Suprapubic skin (tissue), 4 donors: ENCODE data around the gene OR2C1. TPM values are rescaled to one million over a fixed set of nuclear protein-coding genes. Genes with fewer than 3 reads are reported as not detected.

Experiments
- DNase-seq, 2 donors: peaks; one replicate each; pipeline ENCODE4 v3.0.0-alpha.2; 2019; ENCODE audit warnings: low spot score in 2 of 2
- H3K27ac ChIP-seq: fragments of 200-600 bp; sonication (generic); one replicate; pipeline ENCODE4 v1.5.1; 2019
- H3K27me3 ChIP-seq: fragments of 200-600 bp; sonication (generic); one replicate; pipeline ENCODE4 v1.5.1; 2019
- H3K36me3 ChIP-seq: fragments of 200-600 bp; sonication (generic); one replicate; pipeline ENCODE4 v1.5.1; 2019
- H3K4me1 ChIP-seq: fragments of 200-600 bp; sonication (generic); one replicate; pipeline ENCODE4 v1.5.1; 2019
- H3K4me3 ChIP-seq: fragments of 200-600 bp; sonication (generic); one replicate; pipeline ENCODE4 v1.5.1; 2019; ENCODE audit warnings: mild to moderate bottlenecking
- H3K9me3 ChIP-seq: fragments of 200-600 bp; sonication (generic); one replicate; pipeline ENCODE4 v1.5.1; 2019
- CTCF ChIP-seq, 2 donors: fragments of 200-600 bp in 1 of 2; fragments of 450-650 bp in 1 of 2; sonication (generic) in 1 of 2; IDR thresholded peaks; one replicate each; pipeline ENCODE4 v1.5.1; 2016 to 2019; ENCODE audit warnings: antibody characterized with exemption in 2 of 2, mild to moderate bottlenecking in 1 of 2, moderate library complexity in 1 of 2
- EP300 ChIP-seq: sonication (generic); formaldehyde crosslinking; IDR thresholded peaks from one replicate; pipeline ENCODE4 v1.6.1; 2017; ENCODE audit warnings: antibody characterized with exemption
- POLR2A ChIP-seq, 2 donors: fragments of 450-650 bp; IDR thresholded peaks; one replicate each; pipeline ENCODE4 v1.6.1; 2017; ENCODE audit warnings: antibody characterized with exemption in 2 of 2, mild to moderate bottlenecking in 2 of 2, moderate library complexity in 2 of 2
- POLR2AphosphoS5 ChIP-seq, 3 donors: sonication (generic); formaldehyde crosslinking; IDR thresholded peaks; one replicate each; pipeline ENCODE4 v1.6.1; 2017; ENCODE audit warnings: antibody characterized with exemption in 3 of 3
- WGBS: methylation state at CpG from one replicate; pipeline ENCODE4 v1.1.5; 2018; 5-methylcytosine and 5-hydroxymethylcytosine counted together
- total RNA-seq, 4 donors: library from RNA; depleted of rRNA; stranded (reverse); fragments of >200 nt; gene quantifications; one replicate each; pipeline ENCODE4 v1.1.0, GENCODE V29; 2016

The OR2C1 gene
- total RNA-seq, 4 donors from 2014 or later: 0.34 TPM; not detected in 3

- no peak for TF ChIP-seq CTCF (IDR thresholded peaks at IDR 0.05)
- no peak for TF ChIP-seq EP300
- TF ChIP-seq POLR2AphosphoS5 (IDR thresholded peaks at IDR 0.05): no peak
- TF ChIP-seq POLR2A (IDR thresholded peaks at IDR 0.05): no peak
Measured at GRCh38 chr16:3348547-3349167, 7.0 kb upstream of the OR2C1 start.

DNA sequence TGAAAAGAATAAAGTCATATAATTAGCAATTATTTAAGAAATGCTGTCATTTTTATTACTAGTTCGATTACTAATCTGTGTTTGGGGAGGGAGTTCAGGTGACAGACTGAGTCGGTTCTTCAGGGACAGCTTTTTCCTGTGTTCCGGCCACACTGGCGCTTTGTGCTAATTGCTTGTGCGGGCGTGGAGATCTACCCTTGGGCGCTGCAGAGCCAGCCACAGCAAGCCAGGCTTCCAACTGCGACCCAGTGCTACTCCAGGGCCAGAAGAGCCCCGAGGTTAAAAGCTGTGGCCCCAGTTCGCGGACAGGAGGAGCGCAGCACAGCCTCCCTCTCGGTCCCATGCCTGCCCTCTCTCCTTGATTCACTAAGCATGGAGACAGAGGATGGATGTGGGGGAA is 6.5 kb upstream of the OR2C1 start:
- DNase-seq: no peak
- Histone ChIP-seq H3K4me3 (no peak overlapping the region), H3K36me3 (no peaks in the 10 kb centered on the region), H3K9me3 (no peaks in the 10 kb centered on the region), H3K4me1 (no peaks in the 10 kb centered on the region), H3K27ac (no peak overlapping the region), H3K27me3 (no peaks in the 10 kb centered on the region)
- TF ChIP-seq POLR2A (IDR thresholded peaks at IDR 0.05) (no peak), POLR2AphosphoS5 (IDR thresholded peaks at IDR 0.05) (no peak), CTCF (IDR thresholded peaks at IDR 0.05) (no peak)
- WGBS: 71% methylated on average over 13 of the region's 13 CpGs

More at GRCh38 chr16:3348547-3349167, 7.0 kb upstream of the OR2C1 start:
- 67% methylated on average over 4 of the region's 4 CpGs for WGBS
- Histone ChIP-seq H3K4me1 (no peaks in the 10 kb centered on the region), H3K9me3 (no peaks in the 10 kb centered on the region), H3K27me3 (no peaks in the 10 kb centered on the region), H3K4me3 (no peak overlapping the region), H3K27ac (no peak overlapping the region), H3K36me3 (no peaks in the 10 kb centered on the region)
- no peak for DNase-seq

GRCh38 chr16:3356118-3356517 is 429 bp downstream of the OR2C1 start:
- no peaks in the 10 kb centered on the region for H3K9me3 ChIP-seq
- H3K4me1 ChIP-seq: no peaks in the 10 kb centered on the region
- no peak overlapping the region for H3K27ac ChIP-seq
- TF ChIP-seq EP300 (no peak), CTCF (IDR thresholded peaks at IDR 0.05) (no peak), POLR2A (IDR thresholded peaks at IDR 0.05) (no peak), POLR2AphosphoS5 (IDR thresholded peaks at IDR 0.05) (no peak)
- peaks cover 4% of the 10 kb centered on the region for H3K27me3 ChIP-seq
- WGBS: 86% methylated on average over 7 of the region's 10 CpGs
- H3K36me3 ChIP-seq: no peaks in the 10 kb centered on the region
- DNase-seq: no peak
- H3K4me3 ChIP-seq: no peak overlapping the region

DNA sequence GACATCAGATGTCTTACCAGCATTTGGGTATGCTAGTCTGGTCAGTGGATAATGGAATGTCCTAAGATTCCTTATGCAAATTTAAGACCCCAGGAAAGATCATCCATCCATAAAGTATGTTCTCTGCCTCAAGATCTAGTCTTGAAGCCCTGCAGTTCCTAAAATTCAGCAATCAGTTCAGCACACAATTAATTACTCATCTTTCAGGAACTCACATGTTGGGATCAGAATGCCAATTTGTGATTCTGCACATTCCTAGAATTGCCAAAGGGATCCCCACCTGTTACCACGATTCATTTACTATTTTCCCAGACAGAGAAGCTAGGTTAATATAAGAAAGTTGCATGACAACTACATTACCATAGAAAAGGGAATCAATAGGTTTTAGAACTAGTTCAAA is 3.2 kb downstream of the OR2C1 start:
- Histone ChIP-seq H3K4me1 (no peaks in the 10 kb centered on the region), H3K9me3 (no peaks in the 10 kb centered on the region), H3K27ac (no peak overlapping the region), H3K36me3 (no peaks in the 10 kb centered on the region), H3K4me3 (no peak overlapping the region), H3K27me3 (peaks cover 11% of the 10 kb centered on the region)
- no peak for DNase-seq
- TF ChIP-seq POLR2AphosphoS5 (IDR thresholded peaks at IDR 0.05) (no peak), CTCF (IDR thresholded peaks at IDR 0.05) (no peak), POLR2A (IDR thresholded peaks at IDR 0.05) (no peak), EP300 (no peak)
- WGBS: 0% methylated on average over 1 of the region's 1 CpG

DNA sequence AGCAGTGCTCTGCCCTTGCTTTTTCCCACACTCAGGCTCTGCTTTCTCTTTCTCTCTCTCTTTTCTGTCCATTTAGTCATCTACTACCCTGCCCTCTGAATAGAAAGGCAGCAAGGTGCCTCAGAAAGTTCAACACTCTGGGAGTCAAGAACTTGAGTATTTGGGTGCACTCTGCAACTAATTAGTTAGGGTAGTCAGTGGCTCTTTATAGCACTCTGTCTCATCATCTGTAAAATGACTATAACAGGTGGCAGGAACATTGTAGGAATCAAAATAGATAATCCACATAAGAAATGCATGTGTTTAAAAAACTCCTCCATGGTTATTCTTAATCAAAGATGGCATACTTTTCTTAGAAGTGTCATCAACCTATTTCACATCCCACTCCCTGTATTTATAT is 7.2 kb downstream of the OR2C1 start:
- Histone ChIP-seq H3K9me3 (peaks cover 6% of the 10 kb centered on the region), H3K4me3 (no peak overlapping the region), H3K27ac (no peak overlapping the region), H3K36me3 (no peaks in the 10 kb centered on the region), H3K27me3 (peaks cover 11% of the 10 kb centered on the region), H3K4me1 (no peaks in the 10 kb centered on the region)
- DNase-seq: no peak
- TF ChIP-seq EP300: no peak
- no peak for TF ChIP-seq CTCF (IDR thresholded peaks at IDR 0.05)
- no peak for TF ChIP-seq POLR2AphosphoS5 (IDR thresholded peaks at IDR 0.05)
- no peak for TF ChIP-seq POLR2A (IDR thresholded peaks at IDR 0.05)
